HG02588 (cell line): Measurements from ENCODE around the gene FGF14.

Experiments used
- ATAC-seq: cut with Tn5 transposase; IDR thresholded peaks from one replicate; pipeline ENCODE4 v1.9.1; 2021; ENCODE audit warnings: mild to moderate bottlenecking, moderate library complexity; ENCODE audit not compliant: unreplicated experiment

The FGF14 gene

DNA sequence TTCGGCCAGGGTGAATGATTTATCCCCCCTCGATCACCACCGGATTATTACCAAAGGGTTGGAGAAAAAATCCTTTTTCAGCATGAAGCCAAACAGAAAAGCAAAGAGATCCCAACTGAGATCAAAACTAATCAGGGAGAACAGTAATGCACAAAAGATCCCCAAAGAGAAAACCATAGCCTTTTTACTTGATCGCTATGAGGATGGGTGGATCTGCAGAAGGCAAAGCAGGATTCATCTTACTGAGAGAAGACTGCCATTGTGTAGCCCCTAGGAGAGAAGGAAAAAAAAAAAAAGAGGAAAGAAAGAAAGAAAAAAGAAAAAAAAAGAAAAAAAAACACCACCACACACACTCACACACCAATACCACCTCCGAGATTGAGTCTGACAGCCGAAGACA is at the start of gene FGF14:
Gene FGF14 (minus strand): TSS at position 283 of the 400 bp plus-strand sequence.
- no peak for ATAC-seq

DNA sequence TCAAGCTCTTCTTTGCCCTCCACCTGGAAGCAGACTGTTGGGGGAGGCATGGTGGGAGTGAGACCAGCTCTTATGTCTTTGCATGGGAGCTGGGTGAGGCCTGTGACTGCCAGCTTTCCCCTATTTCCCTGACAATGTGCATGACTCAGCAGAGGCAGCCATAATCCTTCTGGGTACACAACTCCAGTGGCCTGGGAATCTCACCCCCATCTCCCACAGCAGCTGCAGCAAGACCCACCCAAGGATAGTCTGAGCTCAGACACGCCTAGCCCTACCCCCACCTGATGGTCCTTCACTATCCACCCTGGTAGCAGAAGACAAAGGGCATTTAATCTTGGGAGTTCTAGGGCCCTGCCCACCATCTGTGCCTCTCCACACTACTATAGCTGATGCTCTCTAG is 41.4 kb upstream of the FGF14 start:
- no peak for ATAC-seq

DNA sequence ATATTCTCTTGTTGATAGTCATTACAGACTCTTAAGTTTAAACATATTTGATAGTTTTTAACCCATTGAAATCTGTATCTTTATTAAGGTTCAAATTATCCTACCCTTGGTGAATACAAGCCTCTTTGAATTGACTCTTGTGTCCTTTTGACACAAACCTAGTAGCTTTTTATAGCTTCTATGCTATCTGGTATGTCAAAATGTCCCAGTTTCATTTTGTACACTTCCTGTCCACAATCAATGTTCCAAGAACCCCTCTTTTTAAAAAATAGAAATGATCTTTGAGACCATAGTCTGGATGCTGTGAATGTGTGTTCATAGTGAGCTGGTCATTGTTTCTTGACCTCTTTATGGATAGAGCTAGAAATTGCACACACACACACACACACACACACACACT is 39.2 kb upstream of the FGF14 start:
- ATAC-seq = peak; percentile 35

GRCh38 chr13:102440259-102440936 is 38.5 kb upstream of the FGF14 start:
- ATAC-seq = peak; percentile 53

GRCh38 chr13:102422690-102423089 is 20.8 kb upstream of the FGF14 start:
- ATAC-seq = no peak

DNA sequence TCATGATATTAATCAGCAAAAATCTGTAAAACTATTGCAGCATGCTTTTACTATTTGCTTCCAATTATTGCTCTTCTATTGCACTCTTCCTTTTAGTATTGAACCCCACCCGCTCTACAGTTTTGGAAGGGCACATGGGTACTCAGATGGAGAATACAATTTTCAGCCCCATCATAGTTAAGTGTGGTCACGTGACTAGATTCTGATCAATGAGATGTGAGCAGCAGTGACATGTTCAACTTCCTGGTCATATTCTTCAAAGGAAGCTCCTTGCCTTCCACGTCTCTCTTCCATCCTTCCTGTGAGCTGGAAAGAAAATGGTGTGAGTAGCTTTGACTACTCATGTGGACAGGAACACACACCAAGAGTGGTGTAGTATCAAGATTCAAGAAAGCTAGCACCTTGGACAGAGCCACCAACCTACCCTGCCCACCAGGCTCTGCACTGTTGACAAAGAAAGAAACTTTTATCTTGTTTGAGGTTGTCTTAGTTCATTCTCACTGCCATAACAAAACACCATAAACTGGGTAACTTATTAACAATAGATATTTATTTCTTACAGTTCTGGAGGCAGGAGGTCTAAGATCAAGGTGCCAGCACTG is 3.8 kb upstream of the FGF14 start:
- ATAC-seq = no peak

GRCh38 chr13:102402290-102402689 is 442 bp upstream of the FGF14 start:
- ATAC-seq = peak; percentile 66

GRCh38 chr13:102401265-102401664 is 583 bp downstream of the FGF14 start:
- ATAC-seq = no peak

DNA sequence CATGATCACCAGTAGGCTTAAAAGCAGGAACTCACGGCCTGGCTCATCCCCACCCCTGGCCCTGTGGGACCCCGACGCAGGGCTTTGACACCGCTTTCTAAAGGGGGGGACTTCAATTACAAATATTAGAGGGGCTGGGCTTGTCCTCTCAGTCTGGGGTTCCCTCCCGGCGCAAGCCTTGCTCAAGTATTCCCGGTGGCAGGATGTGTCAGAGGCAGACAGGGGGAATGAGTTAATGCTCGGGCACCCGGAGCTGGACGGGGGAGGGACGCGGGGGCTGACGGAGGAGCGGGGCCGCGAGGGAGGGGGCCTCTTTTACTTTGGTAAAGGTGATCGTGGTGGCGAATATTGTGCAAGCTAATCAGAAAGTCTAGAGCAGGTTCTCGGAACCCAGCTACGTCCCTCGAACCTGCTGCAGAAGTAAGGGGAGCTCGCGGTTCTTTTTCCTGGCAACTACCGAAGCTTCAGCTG is 1.1 kb downstream of the FGF14 start:
- ATAC-seq = no peak

GRCh38 chr13:102399791-102400674 is 1.8 kb downstream of the FGF14 start:
- ATAC-seq = peak; percentile 43

DNA sequence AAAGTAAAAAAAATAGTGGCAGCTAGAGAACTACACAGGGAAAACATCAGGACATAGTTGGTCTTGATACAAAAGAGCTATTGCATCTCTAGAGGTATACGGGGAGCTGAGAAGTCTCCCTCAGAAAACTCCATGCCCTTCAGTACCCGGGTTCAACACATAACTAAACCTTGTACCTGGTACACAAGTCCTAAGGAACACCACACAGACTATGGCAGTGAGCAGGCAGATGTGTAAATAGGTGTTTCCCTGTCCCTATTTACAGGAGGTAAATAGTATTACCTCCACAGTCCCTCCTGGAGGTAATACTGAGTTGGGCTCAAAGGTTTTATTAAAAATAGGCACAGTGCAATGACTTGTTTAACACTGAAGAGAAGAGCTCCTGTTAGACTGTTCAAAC is 5.9 kb downstream of the FGF14 start:
- no peak for ATAC-seq

DNA sequence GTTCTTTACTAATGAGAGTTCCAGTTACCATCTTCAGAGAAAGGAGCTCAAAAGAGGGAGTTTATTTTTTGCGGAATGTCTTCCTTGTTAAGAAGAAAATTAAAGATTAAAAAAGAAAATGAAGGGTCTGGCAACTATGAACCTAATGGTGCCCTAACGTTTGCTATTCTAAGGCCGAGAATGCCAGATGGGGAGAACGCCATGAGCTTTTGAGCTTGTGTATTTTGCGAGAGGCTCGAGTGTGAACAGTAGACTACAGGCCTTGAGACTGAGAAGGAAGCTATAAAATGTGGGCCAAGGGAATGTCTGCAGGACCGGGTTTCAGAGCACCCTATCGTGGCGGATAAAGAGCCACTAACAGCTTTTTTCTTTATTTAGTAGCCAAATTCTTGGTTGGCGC is 6.7 kb downstream of the FGF14 start:
- ATAC-seq = no peak

- peak; percentile 96 for ATAC-seq
Observed at GRCh38 chr13:102394158-102395053, 7.4 kb downstream of the FGF14 start.

DNA sequence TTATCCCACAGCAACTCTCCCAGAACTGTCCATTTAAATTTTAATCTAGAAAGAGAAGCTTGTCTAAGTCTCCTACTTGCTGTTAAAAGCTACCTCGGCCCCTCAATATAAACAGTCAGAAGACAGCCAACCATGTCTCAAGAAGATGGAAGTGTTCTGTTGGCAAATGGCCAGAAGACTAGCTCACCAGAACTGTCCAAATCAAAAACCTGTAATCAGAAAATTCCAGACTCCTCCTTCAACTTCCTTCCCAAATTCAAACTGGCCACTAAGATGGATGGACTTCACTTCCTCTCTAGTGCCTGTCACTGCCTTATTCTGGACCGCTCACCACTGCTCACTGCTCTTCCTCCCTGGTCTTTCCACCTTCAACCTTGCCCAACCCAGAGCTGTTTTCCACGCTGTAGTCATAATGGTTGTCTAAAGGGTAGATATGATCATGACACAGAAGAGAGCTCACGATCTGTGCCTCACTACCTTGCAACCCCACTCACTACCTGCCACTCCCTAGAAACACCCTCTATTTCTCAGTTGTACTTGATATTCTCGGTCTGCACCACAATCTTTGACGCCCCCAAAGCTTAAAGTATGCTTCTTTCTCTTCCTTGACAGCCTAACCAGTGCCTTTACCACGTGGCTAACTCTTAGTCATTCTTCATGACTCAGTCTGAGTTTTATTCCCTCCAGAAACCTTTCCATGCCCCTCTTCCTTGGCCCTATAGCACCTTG is 9.2 kb downstream of the FGF14 start:
- no peak for ATAC-seq

DNA sequence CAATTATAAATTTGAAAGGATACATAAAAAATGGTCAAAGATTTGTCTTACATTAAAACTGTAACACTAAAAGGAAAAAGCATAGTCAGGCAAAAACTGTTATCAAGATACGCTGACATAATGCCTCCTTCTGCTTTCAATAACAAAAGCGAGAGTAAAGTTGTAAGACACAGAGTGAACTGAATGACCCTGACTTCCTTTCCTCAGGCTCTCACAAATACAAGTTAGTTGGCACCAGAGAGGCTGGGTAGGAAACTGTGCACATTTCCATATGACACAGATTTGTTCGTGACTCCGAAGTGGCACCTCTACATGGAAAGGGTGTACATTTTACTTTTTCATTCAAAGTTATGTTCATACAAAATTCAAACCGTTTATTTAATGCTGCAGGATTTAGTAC is 15.4 kb downstream of the FGF14 start:
- ATAC-seq = no peak

GRCh38 chr13:102380012-102380411 is 21.8 kb downstream of the FGF14 start:
- no peak for ATAC-seq

- ATAC-seq = no peak
Observed at GRCh38 chr13:102376318-102376717, 25.5 kb downstream of the FGF14 start.

GRCh38 chr13:102374726-102375125 is 27.1 kb downstream of the FGF14 start:
- no peak for ATAC-seq

GRCh38 chr13:102374233-102374632 is 27.6 kb downstream of the FGF14 start:
- ATAC-seq = no peak

- no peak for ATAC-seq
Observed at GRCh38 chr13:102373221-102373620, 28.6 kb downstream of the FGF14 start.
